GM19193 (cell line): ENCODE results near the gene ARHGEF16.

Experiments
- POLR2A ChIP-seq: IDR thresholded peaks from 4 replicates; pipeline ENCODE4 v1.6.1; 2011; ENCODE audit not compliant: insufficient read depth, insufficient read length; ENCODE audit errors: extremely low read depth

Gene ARHGEF16

GRCh38 chr1:3527774-3528173 is 73.3 kb downstream of the ARHGEF16 start:
- no peak for TF ChIP-seq POLR2A

GRCh38 chr1:3529099-3529729 is 74.7 kb downstream of the ARHGEF16 start:
- TF ChIP-seq POLR2A: no peak

- TF ChIP-seq POLR2A: no peak
These were observed 75.8 kb downstream of the ARHGEF16 start for GRCh38 chr1:3530086-3530925.
